ENCODE results near the gene CLDN1. TPM values are rescaled to one million over a fixed set of nuclear protein-coding genes. Genes with fewer than 3 reads are reported as not detected.

Gene CLDN1
- total and polyA plus RNA-seq, 2 donors (not counting 1 experiment from before 2014, with no cell fraction given) = not detected

- H3K4me2 ChIP-seq (replicated peaks; ENCODE audit: low read depth, low read length, poor library complexity, severe bottlenecking) = no peak overlapping the region
- H3K79me2 ChIP-seq (ENCODE audit: control insufficient read depth, insufficient read depth, low read length) = no peaks in the 10 kb centered on the region
- Mint-ChIP-seq H3K9me3 (ENCODE audit: insufficient read depth) (peaks cover 2% of the 10 kb centered on the region), H3K4me1 (no peaks in the 10 kb centered on the region), H3K27ac (no peak overlapping the region), H3K4me3 (no peak overlapping the region), H3K27me3 (peaks cover 4% of the 10 kb centered on the region)
- WGBS (ENCODE audit: insufficient coverage) = no CpG with 5 or more reads among the region's 5 CpGs
- H3K9me3 ChIP-seq (ENCODE audit: control extremely low read depth in 1 of 3, control insufficient read depth in 2 of 3, insufficient read depth in 1 of 3, low read length in 2 of 3) = peaks cover 0 to 4% (median 0%) of the 10 kb centered on the region in 3 donors
- no peak overlapping the region for H3K9ac ChIP-seq (ENCODE audit: low read length)
- H3K4me3 ChIP-seq (ENCODE audit: control extremely low read depth in 1 of 5, extremely low read depth in 1 of 5, insufficient read depth in 1 of 5, low read depth in 2 of 5, low read length in 4 of 5) = no peak overlapping the region
- no peak for ATAC-seq (ENCODE audit: low read depth)
- no peak for TF ChIP-seq EZH2 (IDR thresholded peaks at IDR 0.05; ENCODE audit: borderline replicate concordance, insufficient read depth, low read depth, low read length, poor library complexity, severe bottlenecking)
- no peak for DNase-seq
- H3K36me3 ChIP-seq (replicated peaks in 1 of 2; ENCODE audit: control extremely low read depth in 1 of 2, control insufficient read depth in 1 of 2, extremely low read depth in 1 of 2, insufficient read depth in 2 of 2, low read length in 1 of 2) = no peaks in the 10 kb centered on the region
- CTCF ChIA-PET = interaction anchor here (0.9 kb wide), 1 partner anchor 15 kb away, joined by 3 read pairs; the partner anchor contains the start of gene CLDN1
- no peaks in the 10 kb centered on the region for H4K20me1 ChIP-seq (ENCODE audit: control insufficient read depth, insufficient read depth, low read length, poor library complexity, severe bottlenecking)
- no peaks in the 10 kb centered on the region for H3K4me1 ChIP-seq (ENCODE audit: control insufficient read depth in 2 of 2, insufficient read depth in 2 of 2, low read length in 2 of 2)
- POLR2A ChIA-PET = no interaction called here
- intact Hi-C loops (cut with micrococcal nuclease) = no loop called here
- H2AFZ ChIP-seq (ENCODE audit: insufficient read depth, low read depth, low read length, poor library complexity, severe bottlenecking) = no peak overlapping the region
- H3K27me3 ChIP-seq (replicated peaks in 1 of 4; ENCODE audit: control extremely low read depth in 1 of 4, control insufficient read depth in 3 of 4, insufficient read depth in 4 of 4, low read length in 3 of 4) = no peaks in the 10 kb centered on the region
- H3K27ac ChIP-seq (ENCODE audit: low read length in 2 of 2) = no peak overlapping the region
Observed at GRCh38 chr3:190337301-190337700, 15.1 kb upstream of the CLDN1 start.

DNA sequence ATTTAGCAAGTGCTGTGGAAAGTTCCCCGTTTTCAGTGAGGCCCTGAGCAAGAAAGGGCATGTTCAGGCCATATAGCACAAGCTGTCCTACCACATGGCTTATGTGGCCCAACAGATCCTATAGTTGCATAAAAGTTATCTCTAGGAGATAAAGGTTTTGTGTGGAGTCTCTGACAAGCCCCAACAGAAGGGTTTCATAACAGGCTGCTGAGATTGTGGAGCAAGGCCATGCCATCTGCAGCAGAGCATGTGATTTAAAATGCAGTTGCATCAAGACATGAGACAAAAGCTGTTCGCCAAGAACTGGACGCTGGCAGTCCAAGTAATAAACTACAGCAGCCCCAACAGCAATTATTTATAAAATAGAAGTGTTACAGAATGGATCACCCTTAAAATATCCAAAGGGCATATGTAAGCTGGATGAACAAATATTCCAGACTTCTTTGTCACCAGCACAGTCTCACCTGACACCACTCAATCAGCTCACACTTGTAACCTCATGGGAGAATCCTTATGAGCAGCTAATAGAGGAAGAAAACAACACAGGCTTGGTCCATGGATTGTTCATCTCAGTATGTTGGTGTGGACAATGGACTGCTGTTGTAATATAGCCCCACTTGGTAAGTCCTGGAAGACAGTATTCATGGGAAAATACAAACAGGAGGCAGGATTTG, 14.4 kb upstream of the CLDN1 start:
- Histone ChIP-seq H3K9ac (ENCODE audit: low read length) (no peak overlapping the region), H3K4me3 (ENCODE audit: control extremely low read depth in 1 of 5, extremely low read depth in 1 of 5, insufficient read depth in 1 of 5, low read depth in 2 of 5, low read length in 4 of 5) (no peak overlapping the region), H3K36me3 (replicated peaks in 1 of 2; ENCODE audit: control extremely low read depth in 1 of 2, control insufficient read depth in 1 of 2, extremely low read depth in 1 of 2, insufficient read depth in 2 of 2, low read length in 1 of 2) (no peaks in the 10 kb centered on the region), H3K4me1 (ENCODE audit: control insufficient read depth in 2 of 2, insufficient read depth in 2 of 2, low read length in 2 of 2) (no peaks in the 10 kb centered on the region), H3K4me2 (replicated peaks; ENCODE audit: low read depth, low read length, poor library complexity, severe bottlenecking) (no peak overlapping the region), H3K27me3 (replicated peaks in 1 of 4; ENCODE audit: control extremely low read depth in 1 of 4, control insufficient read depth in 3 of 4, insufficient read depth in 4 of 4, low read length in 3 of 4) (no peaks in the 10 kb centered on the region), H3K27ac (ENCODE audit: low read length in 2 of 2) (no peak overlapping the region), H3K9me3 (ENCODE audit: control extremely low read depth in 1 of 3, control insufficient read depth in 2 of 3, insufficient read depth in 1 of 3, low read length in 2 of 3) (peaks cover 0 to 4% (median 0%) of the 10 kb centered on the region in 3 donors), H3K79me2 (ENCODE audit: control insufficient read depth, insufficient read depth, low read length) (no peaks in the 10 kb centered on the region), H4K20me1 (ENCODE audit: control insufficient read depth, insufficient read depth, low read length, poor library complexity, severe bottlenecking) (no peaks in the 10 kb centered on the region), H2AFZ (ENCODE audit: insufficient read depth, low read depth, low read length, poor library complexity, severe bottlenecking) (no peak overlapping the region)
- H3K9me3 Mint-ChIP-seq (ENCODE audit: insufficient read depth) = peaks cover 2% of the 10 kb centered on the region
- POLR2A ChIA-PET = no interaction called here
- H3K27me3 Mint-ChIP-seq = peaks cover 4% of the 10 kb centered on the region
- intact Hi-C loops (cut with micrococcal nuclease) = no loop called here
- ATAC-seq (ENCODE audit: low read depth) = no peak
- H3K4me1 Mint-ChIP-seq = no peaks in the 10 kb centered on the region
- WGBS (ENCODE audit: insufficient coverage) = no CpG with 5 or more reads among the region's 3 CpGs
- CTCF ChIA-PET = interaction anchor here (0.9 kb wide), 1 partner anchor 14 kb away, joined by 3 read pairs; the partner anchor contains the start of gene CLDN1
- DNase-seq = no peak
- no peak for TF ChIP-seq CTCF (IDR thresholded peaks at IDR 0.05)
- TF ChIP-seq EZH2 (IDR thresholded peaks at IDR 0.05; ENCODE audit: borderline replicate concordance, insufficient read depth, low read depth, low read length, poor library complexity, severe bottlenecking) = no peak
- H3K27ac Mint-ChIP-seq = no peak overlapping the region
- no peak overlapping the region for H3K4me3 Mint-ChIP-seq
